GM10847 (cell line): ENCODE data around the gene CTNS.

Experiments used
- POLR2A ChIP-seq: IDR thresholded peaks from 2 replicates; pipeline ENCODE4 v1.6.1; 2011; ENCODE audit not compliant: insufficient read length; ENCODE audit errors: extremely low read depth

Gene CTNS

DNA sequence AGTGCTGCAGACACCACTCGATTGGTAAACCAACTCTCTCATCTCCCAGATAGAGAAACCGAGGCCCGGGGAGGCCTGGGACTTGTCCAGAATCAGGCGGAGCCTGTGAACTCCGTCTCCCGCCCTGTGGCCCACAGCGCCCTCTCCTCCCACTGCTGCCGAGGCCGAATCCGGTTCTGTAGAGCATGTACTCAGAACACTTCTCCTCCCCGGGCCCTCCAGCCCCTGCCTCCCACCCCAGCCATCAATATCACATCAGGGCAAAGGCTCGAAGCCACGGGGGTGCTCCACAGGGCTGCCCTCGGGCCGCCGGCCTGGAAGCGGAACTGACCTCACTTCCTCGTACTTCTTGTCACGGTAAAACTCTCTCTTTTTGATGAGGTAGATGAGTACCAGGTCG, 45.0 kb downstream of the CTNS start:
- no peak for TF ChIP-seq POLR2A

DNA sequence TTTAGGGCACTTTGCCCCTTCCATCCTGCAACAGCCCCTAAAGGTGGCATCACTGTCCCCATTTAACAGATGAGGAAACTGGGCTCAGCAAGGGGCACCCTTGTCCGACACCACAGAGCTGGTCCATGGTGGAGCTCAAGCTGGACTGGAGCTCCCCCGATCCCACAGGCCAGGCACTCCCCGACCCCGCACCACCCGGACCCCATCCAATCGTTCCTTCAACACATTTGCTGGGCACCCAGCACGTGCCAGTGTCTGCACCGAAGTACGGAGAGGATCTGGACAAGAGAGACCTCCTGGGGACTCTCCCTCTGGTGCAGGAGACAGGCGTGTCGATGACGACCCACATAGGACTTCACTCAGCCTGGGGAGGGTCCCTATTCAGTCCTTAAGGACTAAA, 45.5 kb downstream of the CTNS start:
- TF ChIP-seq POLR2A, result no peak

GRCh38 chr17:3683054-3683511, 46.5 kb downstream of the CTNS start:
- no peak for TF ChIP-seq POLR2A

DNA sequence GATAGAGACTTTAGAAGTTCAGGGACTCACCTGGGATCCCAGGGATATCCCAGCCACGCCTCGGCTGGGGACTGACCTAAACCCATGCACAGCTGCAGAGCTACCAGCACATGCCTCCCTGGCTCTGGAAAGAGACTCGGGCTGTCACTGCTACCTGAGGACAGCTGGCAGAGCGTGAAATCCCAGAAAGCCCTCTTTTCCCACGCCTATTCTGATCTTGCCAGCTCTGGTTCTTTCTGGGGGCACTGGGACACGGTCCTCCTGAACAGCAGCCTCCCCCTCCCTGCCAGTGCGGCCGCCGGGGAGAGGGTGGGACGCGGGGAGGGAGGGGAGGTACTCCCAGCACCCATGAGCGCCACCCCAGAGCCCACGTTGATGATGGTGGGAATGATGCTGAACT, 48.6 kb downstream of the CTNS start:
- no peak for TF ChIP-seq POLR2A

GRCh38 chr17:3688027-3688553, 51.5 kb downstream of the CTNS start:
- no peak for TF ChIP-seq POLR2A

- no peak for TF ChIP-seq POLR2A
These were observed 52.3 kb downstream of the CTNS start for GRCh38 chr17:3688852-3689261.

GRCh38 chr17:3689262-3690093, 52.9 kb downstream of the CTNS start:
- no peak for TF ChIP-seq POLR2A

- TF ChIP-seq POLR2A, result no peak
These were observed 53.6 kb downstream of the CTNS start for GRCh38 chr17:3690094-3690715.

DNA sequence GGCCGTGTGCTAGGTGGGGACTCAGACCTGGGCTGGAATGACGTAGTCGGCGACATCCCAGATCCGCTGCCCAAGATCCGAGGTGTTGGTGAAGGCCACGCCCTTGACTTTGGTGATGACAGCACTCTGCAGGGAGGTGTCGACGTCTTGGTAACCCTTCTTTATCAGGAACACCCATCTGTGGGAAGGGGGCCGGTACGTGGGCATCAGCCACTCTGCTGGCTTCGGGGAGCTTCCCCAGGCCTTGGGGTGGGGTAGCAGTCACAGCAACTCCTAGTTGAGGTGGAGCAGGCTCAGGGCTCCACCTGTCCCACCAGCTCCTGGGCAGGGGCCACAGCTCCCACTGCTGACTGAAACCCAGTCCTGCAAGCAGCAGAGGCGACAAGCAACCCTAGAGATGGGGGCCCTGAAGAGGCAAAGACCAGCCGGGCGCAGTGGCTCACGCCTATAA, 55.1 kb downstream of the CTNS start:
- TF ChIP-seq POLR2A, result no peak

DNA sequence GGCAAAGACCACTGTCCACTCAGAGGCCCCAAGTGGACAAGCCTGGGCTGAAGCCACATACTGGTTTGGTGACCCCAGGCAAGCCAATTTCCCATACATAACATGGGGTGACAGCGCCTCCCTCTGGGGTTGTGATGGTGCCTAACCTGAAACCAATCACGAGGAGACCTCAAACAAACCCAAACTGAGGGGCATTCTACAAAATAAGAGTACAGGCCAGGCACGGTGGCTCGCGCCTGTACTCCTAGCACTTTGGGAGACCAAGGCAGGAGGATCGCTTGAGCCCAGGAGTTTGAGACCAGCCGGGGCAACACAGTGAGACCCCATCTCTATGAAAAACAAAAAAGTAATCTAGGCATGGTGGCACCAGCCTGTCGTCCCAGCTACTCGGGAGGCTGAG, 55.8 kb downstream of the CTNS start:
- no peak for TF ChIP-seq POLR2A

GRCh38 chr17:3693141-3693540, 56.6 kb downstream of the CTNS start:
- TF ChIP-seq POLR2A, result no peak

DNA sequence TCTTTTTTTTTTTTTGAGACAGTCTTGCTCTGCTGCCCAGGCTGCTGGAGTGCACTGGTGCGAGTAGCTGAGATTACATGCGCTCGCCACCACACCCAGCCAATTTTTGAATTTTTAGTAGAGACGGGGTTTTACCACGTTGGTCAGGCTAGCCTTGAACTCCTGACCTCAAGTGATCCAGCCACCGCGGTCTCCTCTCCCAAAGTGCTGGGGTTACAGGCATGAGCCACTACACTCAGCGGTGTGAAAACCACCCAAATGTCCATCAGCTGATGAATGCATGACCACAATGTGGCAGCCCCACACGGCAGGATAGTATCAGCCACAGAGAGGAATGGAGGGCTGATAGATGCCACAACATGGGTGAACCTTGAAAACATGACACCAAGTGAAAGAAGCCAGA, 57.3 kb downstream of the CTNS start:
- TF ChIP-seq POLR2A, result no peak

DNA sequence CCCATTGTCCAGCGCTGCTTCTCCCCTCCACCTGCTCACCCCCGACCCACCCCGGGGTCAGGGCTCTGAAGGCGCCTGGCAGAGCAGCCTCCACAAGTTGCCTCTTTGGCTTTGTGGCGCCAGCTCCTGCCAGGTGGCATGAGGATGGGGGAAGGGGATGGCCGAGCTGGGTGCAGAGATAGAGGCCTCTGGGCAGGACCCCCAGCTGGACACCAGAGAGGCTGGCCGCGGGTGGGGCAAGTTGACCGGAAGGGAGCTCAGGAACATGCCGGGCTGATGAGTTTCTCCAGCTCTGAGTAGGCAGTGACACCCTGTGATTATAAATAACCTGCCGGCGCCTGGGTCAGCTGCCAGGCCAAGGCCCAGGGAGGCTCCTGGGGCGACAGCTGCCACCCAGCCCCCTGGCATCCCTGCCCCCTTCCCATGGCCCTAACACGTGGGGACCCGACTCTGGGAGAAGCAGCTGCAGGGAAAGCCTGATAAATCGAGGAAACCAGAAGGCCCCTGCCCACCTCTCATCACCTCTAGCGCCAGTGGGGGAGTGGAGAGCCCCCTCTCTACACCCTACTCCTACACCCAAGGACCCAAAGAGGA, 58.7 kb downstream of the CTNS start:
- TF ChIP-seq POLR2A, result no peak

GRCh38 chr17:3695723-3696411, 59.3 kb downstream of the CTNS start, which contains the start of gene P2RX5:
Gene P2RX5 (minus strand): TSS chr17:3696155. CDS start chr17:3696005, 150 bp downstream.
- peak; percentile 63 for TF ChIP-seq POLR2A

- TF ChIP-seq POLR2A, result no peak
These were observed 60.5 kb downstream of the CTNS start for GRCh38 chr17:3697103-3697476.

DNA sequence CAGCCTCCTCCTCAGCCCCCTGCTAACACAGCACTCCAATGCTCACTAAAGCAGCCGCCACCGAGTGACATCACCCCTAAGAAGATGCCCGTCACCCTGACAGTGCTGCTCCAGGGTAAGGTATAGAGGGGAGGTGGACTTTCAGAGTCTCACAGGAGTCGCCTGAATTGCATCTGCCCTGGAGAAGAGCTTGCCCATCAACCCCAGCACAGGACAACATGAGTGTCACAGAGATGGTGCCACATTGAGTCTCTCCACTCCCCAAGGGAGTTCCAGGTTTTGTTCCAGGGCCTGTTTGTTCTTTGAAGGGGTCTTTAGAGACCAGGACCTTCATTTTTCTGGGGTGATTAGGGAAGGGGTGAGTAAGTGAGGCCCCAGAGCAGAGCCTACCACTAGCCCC, 61.6 kb downstream of the CTNS start:
- TF ChIP-seq POLR2A, result no peak

DNA sequence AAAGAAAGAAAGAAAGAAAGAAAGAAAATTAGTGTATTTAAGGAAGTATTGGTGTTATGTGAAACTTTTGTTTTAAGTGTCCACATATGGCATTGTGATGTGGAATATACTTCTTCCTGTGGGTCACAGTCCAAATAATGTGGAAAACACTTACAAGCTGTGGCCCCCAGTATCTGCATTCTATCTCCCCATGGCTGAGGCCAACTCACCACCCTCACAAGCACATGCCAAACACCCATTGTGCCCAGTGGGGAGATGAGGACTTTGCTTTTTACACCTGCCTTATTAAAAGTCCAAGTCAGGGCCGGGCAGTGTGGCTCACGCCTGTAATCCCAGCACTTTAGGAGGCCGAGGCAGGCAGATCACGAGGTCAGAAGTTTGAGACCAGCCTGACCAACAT, 63.4 kb downstream of the CTNS start:
- TF ChIP-seq POLR2A, result no peak
